ENCODE results near the gene SNORC.

GRCh38 chr2:232870018-232870765 is at the start of gene SNORC:
- TF ChIP-seq, protein P1, sequence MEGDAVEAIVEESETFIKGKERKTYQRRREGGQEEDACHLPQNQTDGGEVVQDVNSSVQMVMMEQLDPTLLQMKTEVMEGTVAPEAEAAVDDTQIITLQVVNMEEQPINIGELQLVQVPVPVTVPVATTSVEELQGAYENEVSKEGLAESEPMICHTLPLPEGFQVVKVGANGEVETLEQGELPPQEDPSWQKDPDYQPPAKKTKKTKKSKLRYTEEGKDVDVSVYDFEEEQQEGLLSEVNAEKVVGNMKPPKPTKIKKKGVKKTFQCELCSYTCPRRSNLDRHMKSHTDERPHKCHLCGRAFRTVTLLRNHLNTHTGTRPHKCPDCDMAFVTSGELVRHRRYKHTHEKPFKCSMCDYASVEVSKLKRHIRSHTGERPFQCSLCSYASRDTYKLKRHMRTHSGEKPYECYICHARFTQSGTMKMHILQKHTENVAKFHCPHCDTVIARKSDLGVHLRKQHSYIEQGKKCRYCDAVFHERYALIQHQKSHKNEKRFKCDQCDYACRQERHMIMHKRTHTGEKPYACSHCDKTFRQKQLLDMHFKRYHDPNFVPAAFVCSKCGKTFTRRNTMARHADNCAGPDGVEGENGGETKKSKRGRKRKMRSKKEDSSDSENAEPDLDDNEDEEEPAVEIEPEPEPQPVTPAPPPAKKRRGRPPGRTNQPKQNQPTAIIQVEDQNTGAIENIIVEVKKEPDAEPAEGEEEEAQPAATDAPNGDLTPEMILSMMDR (IDR thresholded peaks at IDR 0.05) = no peak
- no peak for TF ChIP-seq EZH2phosphoT487 (IDR thresholded peaks at IDR 0.05)
